Omental fat pad (tissue), 4 donors: Measurements from ENCODE around the gene CCDC92. TPM values are rescaled to one million over a fixed set of nuclear protein-coding genes. Genes with fewer than 3 reads are reported as not detected.

Experiments
- ATAC-seq: fragments of 150-250 bp; one replicate; pipeline ENCODE4 v1.9.1; 2016; ENCODE audit warnings: mild to moderate bottlenecking, moderate library complexity; ENCODE audit not compliant: low FRiP score
- DNase-seq: peaks from one replicate; pipeline ENCODE4 v3.0.0-alpha.2; 2019; ENCODE audit warnings: low spot score
- small RNA-seq: library from RNA; depleted of rRNA; stranded (forward); fragments of <200 nt; gene quantifications from one replicate; pipeline ENCODE3, GENCODE V24; 2016
- total RNA-seq, 4 donors: library from RNA; depleted of rRNA; stranded (reverse); fragments of >200 nt; gene quantifications; one replicate each; pipeline ENCODE4 v1.1.0, GENCODE V29; 2016
- TF ChIP-seq, protein P1 (sequence below), 3 donors: fragments of 450-650 bp; IDR thresholded peaks; one replicate each; pipeline ENCODE4 v1.5.1; 2016 to 2017; ENCODE audit warnings: antibody characterized with exemption in 3 of 3, mild to moderate bottlenecking in 3 of 3, moderate library complexity in 2 of 3

Gene CCDC92
- total RNA-seq, 4 donors from 2014 or later, result 27.1 to 34.5 (median 32.0) TPM

DNA sequence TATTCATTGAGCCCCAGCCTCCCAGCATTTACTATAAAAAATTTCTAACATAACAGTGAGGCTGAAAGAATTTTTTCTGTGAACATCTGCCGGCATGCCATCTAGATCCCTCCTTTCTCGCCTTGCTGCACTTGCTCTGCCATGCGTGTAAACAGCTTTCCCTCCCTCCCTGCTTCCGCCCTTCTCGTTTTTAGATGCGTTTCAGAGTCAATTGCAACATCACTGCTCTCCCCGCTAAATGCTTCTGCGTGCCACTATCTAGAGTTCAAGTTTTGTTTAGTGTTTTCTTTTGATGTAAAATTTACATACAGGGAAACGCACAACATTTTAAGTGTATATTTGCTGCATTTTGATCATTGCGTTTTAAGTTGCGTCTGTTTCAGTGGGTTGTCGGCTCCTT, 83.6 kb downstream of the CCDC92 start:
- TF ChIP-seq, protein P1, sequence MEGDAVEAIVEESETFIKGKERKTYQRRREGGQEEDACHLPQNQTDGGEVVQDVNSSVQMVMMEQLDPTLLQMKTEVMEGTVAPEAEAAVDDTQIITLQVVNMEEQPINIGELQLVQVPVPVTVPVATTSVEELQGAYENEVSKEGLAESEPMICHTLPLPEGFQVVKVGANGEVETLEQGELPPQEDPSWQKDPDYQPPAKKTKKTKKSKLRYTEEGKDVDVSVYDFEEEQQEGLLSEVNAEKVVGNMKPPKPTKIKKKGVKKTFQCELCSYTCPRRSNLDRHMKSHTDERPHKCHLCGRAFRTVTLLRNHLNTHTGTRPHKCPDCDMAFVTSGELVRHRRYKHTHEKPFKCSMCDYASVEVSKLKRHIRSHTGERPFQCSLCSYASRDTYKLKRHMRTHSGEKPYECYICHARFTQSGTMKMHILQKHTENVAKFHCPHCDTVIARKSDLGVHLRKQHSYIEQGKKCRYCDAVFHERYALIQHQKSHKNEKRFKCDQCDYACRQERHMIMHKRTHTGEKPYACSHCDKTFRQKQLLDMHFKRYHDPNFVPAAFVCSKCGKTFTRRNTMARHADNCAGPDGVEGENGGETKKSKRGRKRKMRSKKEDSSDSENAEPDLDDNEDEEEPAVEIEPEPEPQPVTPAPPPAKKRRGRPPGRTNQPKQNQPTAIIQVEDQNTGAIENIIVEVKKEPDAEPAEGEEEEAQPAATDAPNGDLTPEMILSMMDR (IDR thresholded peaks at IDR 0.05), result no peak
- ATAC-seq (no peak), DNase-seq (no peak)

DNA sequence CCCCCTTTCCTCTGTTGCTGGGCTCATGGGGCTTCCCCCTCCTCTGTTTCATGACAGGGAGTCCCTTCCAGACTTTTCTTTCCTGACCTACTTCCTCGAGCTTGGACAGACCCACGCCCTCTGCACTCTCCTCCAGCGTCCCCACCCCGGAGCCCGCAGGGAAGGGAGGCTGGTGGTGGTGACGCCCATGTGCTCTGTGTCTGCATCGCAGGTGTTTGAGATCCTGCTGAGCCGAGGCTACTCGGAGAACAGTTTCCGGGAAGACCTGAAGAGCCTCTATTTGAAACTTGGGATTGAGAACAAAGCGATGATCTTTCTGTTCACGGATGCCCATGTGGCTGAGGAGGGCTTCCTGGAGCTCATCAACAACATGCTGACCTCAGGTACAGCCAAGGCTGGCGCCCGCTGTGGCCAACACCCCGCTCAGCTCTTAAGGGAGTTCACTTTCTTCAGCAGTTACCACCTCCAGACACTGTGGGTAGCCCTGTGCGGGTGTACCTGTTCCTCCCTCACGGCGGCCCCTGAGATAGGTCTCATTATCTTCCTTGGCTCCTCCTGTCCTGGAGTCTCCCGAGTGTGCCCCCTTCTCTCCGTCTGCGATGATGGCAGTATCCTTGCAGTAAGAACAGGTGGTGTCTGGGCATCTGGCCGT, 85.6 kb downstream of the CCDC92 start:
- TF ChIP-seq, protein P1 (IDR thresholded peaks at IDR 0.05), result no peak
- no peak for ATAC-seq
- no peak for DNase-seq

DNA sequence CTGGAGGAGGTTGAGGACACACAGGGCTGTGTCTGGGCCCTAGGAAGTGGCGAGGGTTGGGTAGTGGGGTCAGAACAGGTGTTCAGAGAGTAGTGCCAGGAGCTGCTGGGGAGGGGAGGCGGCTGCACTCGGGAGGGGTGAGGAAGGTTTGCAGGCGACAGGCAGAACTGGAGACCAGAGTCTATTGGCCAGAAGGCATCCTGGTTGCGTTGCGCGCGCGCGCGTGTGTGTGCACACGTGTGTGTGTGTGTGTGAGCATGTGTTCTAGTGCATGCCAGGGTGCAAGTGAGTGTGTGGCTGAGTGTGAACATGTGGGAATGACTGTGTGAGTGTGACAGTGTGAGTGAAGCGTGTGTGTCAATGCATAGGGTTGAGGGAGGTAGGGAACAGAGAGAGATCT, 86.4 kb downstream of the CCDC92 start:
- no peak for ATAC-seq
- no peak for DNase-seq
- TF ChIP-seq, protein P1 (IDR thresholded peaks at IDR 0.05), result no peak

Small RNA genes lying within 50 kb of the gene (small RNA-seq; reads per million reads assigned to genes)
- gene AC068790.4 (not detected), gene AC068790.6 (not detected)

Other genes starting within 250 kb of the CCDC92 start
- gene DNAH10, start 210.5 kb downstream of the CCDC92 start, total RNA-seq, result 1 to 10 TPM in 1 of 4 donors, under 1 TPM in 2, not detected in 1; 0.06 to 2.3 (median 0.48) TPM
- 10 to 100 TPM; 61.8 to 96.0 (median 71.5) TPM for gene ZNF664, start 384 bp upstream of the CCDC92 start, total RNA-seq